ENCODE measurements around the gene P4HB.

DNA sequence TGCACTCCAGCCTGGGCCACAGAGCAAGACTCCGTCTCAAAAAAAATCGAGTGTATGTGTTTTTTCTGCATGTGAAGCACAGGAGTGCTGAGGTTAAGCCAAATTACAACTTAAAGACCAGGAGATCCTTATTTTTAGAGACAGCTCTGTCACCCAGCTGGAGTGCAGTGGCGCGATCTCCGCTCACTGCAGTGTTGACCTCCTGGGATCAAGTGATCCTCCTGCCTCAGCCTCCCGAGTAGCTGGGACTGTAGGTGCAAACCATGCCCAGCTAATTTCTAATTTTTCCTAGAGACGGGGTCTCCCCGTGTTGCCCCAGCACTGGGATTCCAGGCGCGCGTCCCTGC lies 18.0 kb downstream of the P4HB start:
- TF ChIP-seq ZNF624 (tag by site-specific recombination; IDR thresholded peaks at IDR 0.05) (no peak), ZNF24 (tag by site-specific recombination; IDR thresholded peaks at IDR 0.05) (no peak), ZNF184 (tag by site-specific recombination; IDR thresholded peaks at IDR 0.05) (no peak), ZNF202 (tag by site-specific recombination; IDR thresholded peaks at IDR 0.05; ENCODE audit: borderline replicate concordance) (no peak), ZBTB21 (tag by site-specific recombination; IDR thresholded peaks at IDR 0.05) (no peak), TCF7L2 (IDR thresholded peaks at IDR 0.05; ENCODE audit: borderline replicate concordance, low read depth, low read length) (no peak)
- TF ChIP-seq, protein P1, sequence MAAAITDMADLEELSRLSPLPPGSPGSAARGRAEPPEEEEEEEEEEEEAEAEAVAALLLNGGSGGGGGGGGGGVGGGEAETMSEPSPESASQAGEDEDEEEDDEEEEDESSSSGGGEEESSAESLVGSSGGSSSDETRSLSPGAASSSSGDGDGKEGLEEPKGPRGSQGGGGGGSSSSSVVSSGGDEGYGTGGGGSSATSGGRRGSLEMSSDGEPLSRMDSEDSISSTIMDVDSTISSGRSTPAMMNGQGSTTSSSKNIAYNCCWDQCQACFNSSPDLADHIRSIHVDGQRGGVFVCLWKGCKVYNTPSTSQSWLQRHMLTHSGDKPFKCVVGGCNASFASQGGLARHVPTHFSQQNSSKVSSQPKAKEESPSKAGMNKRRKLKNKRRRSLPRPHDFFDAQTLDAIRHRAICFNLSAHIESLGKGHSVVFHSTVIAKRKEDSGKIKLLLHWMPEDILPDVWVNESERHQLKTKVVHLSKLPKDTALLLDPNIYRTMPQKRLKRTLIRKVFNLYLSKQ (tag by site-specific recombination; IDR thresholded peaks at IDR 0.05; ENCODE audit: borderline replicate concordance) = no peak

All from HEK293 (cell line).